HEK293 (cell line): ENCODE data around the gene CRAT.
A peak's percentile ranks its signal among the peaks of the same experiment; 100 is the strongest.

Experiments
- ATF2 ChIP-seq: fragments of 450-650 bp; formaldehyde crosslinking; IDR thresholded peaks from 2 replicates; pipeline ENCODE4 v1.5.1; 2016; ENCODE audit warnings: missing biosample characterization, missing genetic modification characterization, low read depth
- BCL11A ChIP-seq: fragments of 450-650 bp; formaldehyde crosslinking; IDR thresholded peaks from 2 replicates; pipeline ENCODE4 v1.5.1; 2016; ENCODE audit warnings: low read depth, missing biosample characterization, missing genetic modification characterization
- GLI4 ChIP-seq: fragments of 450-650 bp; formaldehyde crosslinking; IDR thresholded peaks from 2 replicates; pipeline ENCODE4 v1.5.1; 2016; ENCODE audit warnings: missing biosample characterization, missing genetic modification characterization
- IKZF3 ChIP-seq: fragments of 450-650 bp; IDR thresholded peaks from 2 replicates; pipeline ENCODE4 v1.5.0; 2018; ENCODE audit warnings: missing biosample characterization, mild to moderate bottlenecking, missing genetic modification characterization, moderate library complexity
- KLF17 ChIP-seq: fragments of 450-650 bp; formaldehyde crosslinking; IDR thresholded peaks from 2 replicates; pipeline ENCODE4 v1.5.1; 2016; ENCODE audit warnings: missing biosample characterization, missing genetic modification characterization
- KLF9 ChIP-seq: fragments of 450-650 bp; formaldehyde crosslinking; IDR thresholded peaks from 2 replicates; pipeline ENCODE4 v1.5.1; 2016; ENCODE audit warnings: missing biosample characterization, missing genetic modification characterization, low read depth
- OVOL3 ChIP-seq: fragments of 450-650 bp; formaldehyde crosslinking; IDR thresholded peaks from 2 replicates; pipeline ENCODE4 v1.5.1; 2016; ENCODE audit warnings: missing biosample characterization, missing genetic modification characterization
- PBX3 ChIP-seq: sonication (generic); formaldehyde crosslinking; IDR thresholded peaks from 2 replicates; pipeline ENCODE4 v1.8.1; 2022; ENCODE audit warnings: mild to moderate bottlenecking, moderate library complexity, missing genetic modification reagents
- PRDM4 ChIP-seq: fragments of 450-650 bp; formaldehyde crosslinking; IDR thresholded peaks from 2 replicates; pipeline ENCODE4 v1.5.1; 2017; ENCODE audit warnings: missing biosample characterization, missing genetic modification characterization
- ZBTB11 ChIP-seq: fragments of 450-650 bp; formaldehyde crosslinking; conservative IDR thresholded peaks from 2 replicates; pipeline ENCODE4 v1.5.1; 2016; ENCODE audit warnings: low read depth, missing biosample characterization, missing genetic modification characterization
- ZBTB7A ChIP-seq: fragments of 450-650 bp; formaldehyde crosslinking; IDR thresholded peaks from 2 replicates; pipeline ENCODE4 v1.5.1; 2016; ENCODE audit warnings: low read depth, missing biosample characterization, missing genetic modification characterization
- ZNF112 ChIP-seq: fragments of 450-650 bp; formaldehyde crosslinking; IDR thresholded peaks from 2 replicates; pipeline ENCODE4 v1.5.0; 2017; ENCODE audit warnings: missing biosample characterization, missing genetic modification characterization
- ZNF132 ChIP-seq: fragments of 450-650 bp; formaldehyde crosslinking; IDR thresholded peaks from 2 replicates; pipeline ENCODE4 v1.5.1; 2017; ENCODE audit warnings: missing biosample characterization, missing genetic modification characterization, borderline replicate concordance
- ZNF138 ChIP-seq: fragments of 450-650 bp; formaldehyde crosslinking; IDR thresholded peaks from 2 replicates; pipeline ENCODE4 v1.5.1; 2016; ENCODE audit warnings: missing biosample characterization, missing genetic modification characterization, borderline replicate concordance
- ZNF146 ChIP-seq: fragments of 450-650 bp; formaldehyde crosslinking; IDR thresholded peaks from 2 replicates; pipeline ENCODE4 v1.5.1; 2016; ENCODE audit warnings: missing biosample characterization, missing genetic modification characterization
- ZNF16 ChIP-seq: fragments of 450-650 bp; formaldehyde crosslinking; IDR thresholded peaks from 2 replicates; pipeline ENCODE4 v1.5.1; 2016; ENCODE audit warnings: low read depth, missing biosample characterization, missing genetic modification characterization
- ZNF169 ChIP-seq: fragments of 450-650 bp; formaldehyde crosslinking; IDR thresholded peaks from 2 replicates; pipeline ENCODE4 v1.5.1; 2016; ENCODE audit warnings: missing biosample characterization, missing genetic modification characterization
- ZNF223 ChIP-seq: fragments of 450-650 bp; formaldehyde crosslinking; IDR thresholded peaks from 2 replicates; pipeline ENCODE4 v1.5.1; 2016; ENCODE audit warnings: missing biosample characterization, missing genetic modification characterization
- ZNF280C ChIP-seq: fragments of 450-650 bp; formaldehyde crosslinking; IDR thresholded peaks from 2 replicates; pipeline ENCODE4 v1.5.1; 2016; ENCODE audit warnings: missing biosample characterization, missing genetic modification characterization
- ZNF324 ChIP-seq: fragments of 450-650 bp; formaldehyde crosslinking; IDR thresholded peaks from 2 replicates; pipeline ENCODE4 v1.5.1; 2016; ENCODE audit warnings: missing biosample characterization, missing genetic modification characterization
- ZNF341 ChIP-seq: fragments of 450-650 bp; formaldehyde crosslinking; IDR thresholded peaks from 2 replicates; pipeline ENCODE4; 2016; ENCODE audit warnings: low read depth, missing biosample characterization, missing genetic modification characterization
- ZNF48 ChIP-seq: fragments of 450-650 bp; formaldehyde crosslinking; IDR thresholded peaks from 2 replicates; pipeline ENCODE4 v1.5.1; 2016; ENCODE audit warnings: missing biosample characterization, missing genetic modification characterization
- ZNF510 ChIP-seq: fragments of 450-650 bp; formaldehyde crosslinking; IDR thresholded peaks from 2 replicates; pipeline ENCODE4 v1.5.1; 2018; ENCODE audit warnings: mild to moderate bottlenecking, missing genetic modification characterization, missing biosample characterization; ENCODE audit not compliant: insufficient replicate concordance
- ZNF514 ChIP-seq: fragments of 450-650 bp; formaldehyde crosslinking; IDR thresholded peaks from 2 replicates; pipeline ENCODE4 v1.5.1; 2016; ENCODE audit warnings: missing biosample characterization, missing genetic modification characterization
- ZNF529 ChIP-seq: fragments of 450-650 bp; formaldehyde crosslinking; IDR thresholded peaks from 2 replicates; pipeline ENCODE4 v1.5.1; 2017; ENCODE audit warnings: missing genetic modification characterization, missing biosample characterization; ENCODE audit not compliant: insufficient replicate concordance
- ZSCAN5A ChIP-seq: fragments of 450-650 bp; formaldehyde crosslinking; IDR thresholded peaks from 2 replicates; pipeline ENCODE4 v1.5.1; 2016; ENCODE audit warnings: missing biosample characterization, missing genetic modification characterization

The CRAT gene

GRCh38 chr9:129080601-129081387 lies 29.8 kb downstream of the CRAT start, which contains the start of gene DOLPP1 (continued):
- TF ChIP-seq KLF17 (tag by site-specific recombination) = 0 out of 2 replicates have a peak, but pooled peaks have one; percentile 37
- TF ChIP-seq ZNF146 (tag by site-specific recombination) = no peak
- TF ChIP-seq ZNF514 (tag by site-specific recombination) = no peak
- no peak for TF ChIP-seq ZNF223
- no peak for TF ChIP-seq ZNF16 (tag by site-specific recombination)
- peak; percentile 69; the same call in 1 of the 2 replicates for TF ChIP-seq KLF9 (tag by site-specific recombination)
- TF ChIP-seq ZNF169 (tag by site-specific recombination) = no peak
- TF ChIP-seq PRDM4 (tag by site-specific recombination) = no peak
- TF ChIP-seq ZNF280C (tag by site-specific recombination) = no peak
- TF ChIP-seq PBX3 (CRISPR knock-in tag) = no peak
- no peak for TF ChIP-seq ZNF48 (tag by site-specific recombination)
- peak; percentile 39 for TF ChIP-seq ZNF341 (tag by site-specific recombination)
- no peak for TF ChIP-seq ZNF529 (tag by site-specific recombination)
- TF ChIP-seq ZNF510 (tag by site-specific recombination) = no peak
- peak; percentile 88 for TF ChIP-seq ZBTB7A (tag by site-specific recombination)
- no peak; the same call in 1 of the 2 replicates for TF ChIP-seq ZSCAN5A (tag by site-specific recombination)
- TF ChIP-seq GLI4 (tag by site-specific recombination) = no peak
- no peak; the same call in 1 of the 2 replicates for TF ChIP-seq ZBTB11
- no peak for TF ChIP-seq BCL11A (tag by site-specific recombination)
- no peak for TF ChIP-seq ZNF132
- no peak for TF ChIP-seq IKZF3 (tag by site-specific recombination)
- no peak for TF ChIP-seq ZNF138 (tag by site-specific recombination)
- no peak for TF ChIP-seq ZNF112 (tag by site-specific recombination)
- TF ChIP-seq ATF2 (tag by site-specific recombination) = no peak
- TF ChIP-seq ZNF324 = peak; percentile 70; the same call in 1 of the 2 replicates
- no peak for TF ChIP-seq OVOL3 (tag by site-specific recombination)
